OCI-LY1 (cell line): ENCODE results near the gene VPS37C.

Experiments used
- EZH2 ChIP-seq: fragments of 200-600 bp; sonication (generic), shearing (Covaris generic); IDR thresholded peaks from 2 replicates; pipeline ENCODE4 v1.8.0; 2017; ENCODE audit warnings: borderline replicate concordance, mixed run types, mild to moderate bottlenecking, antibody characterized with exemption, low read length, moderate library complexity, mixed read lengths
- TF ChIP-seq, protein P1 (sequence below): fragments of 200-600 bp; sonication (generic), shearing (Covaris generic); IDR thresholded peaks from 2 replicates; pipeline ENCODE4 v1.5.1; 2017; ENCODE audit warnings: mild to moderate bottlenecking, antibody characterized with exemption, low read length, moderate library complexity, mixed read lengths

DNA sequence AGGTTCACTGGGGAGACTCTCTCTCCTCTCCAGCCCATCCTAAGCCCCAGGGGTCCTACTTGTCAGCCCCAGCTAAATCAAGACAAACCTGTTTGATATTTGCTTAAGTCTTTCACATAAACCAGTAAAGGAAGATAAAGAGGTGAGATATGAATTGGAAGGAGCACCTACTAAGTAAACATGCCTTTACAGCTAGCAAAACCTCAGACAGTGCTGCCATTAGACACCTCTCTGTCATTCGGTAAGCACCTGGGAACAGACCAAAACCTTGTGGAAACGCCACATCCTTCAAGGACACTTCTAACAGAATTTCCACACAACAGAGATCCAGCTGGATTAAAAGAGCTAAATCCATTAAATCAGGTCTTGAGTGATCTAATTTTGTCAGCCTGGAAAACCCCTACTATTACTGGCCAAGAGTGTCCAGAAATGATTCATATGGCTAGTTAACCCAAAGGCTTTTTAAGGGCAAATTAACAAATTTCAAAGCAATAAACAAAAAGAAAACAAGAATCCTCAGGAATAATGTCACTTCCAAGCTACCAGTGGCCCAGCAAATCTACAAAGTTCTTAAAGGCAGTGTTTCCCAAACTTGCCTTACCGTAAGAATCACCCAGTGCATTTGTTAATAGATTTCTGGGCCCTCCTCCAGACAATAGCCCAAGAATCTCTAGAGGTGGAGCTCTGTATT is 2.4 kb downstream of the VPS37C start:
- TF ChIP-seq, protein P1, sequence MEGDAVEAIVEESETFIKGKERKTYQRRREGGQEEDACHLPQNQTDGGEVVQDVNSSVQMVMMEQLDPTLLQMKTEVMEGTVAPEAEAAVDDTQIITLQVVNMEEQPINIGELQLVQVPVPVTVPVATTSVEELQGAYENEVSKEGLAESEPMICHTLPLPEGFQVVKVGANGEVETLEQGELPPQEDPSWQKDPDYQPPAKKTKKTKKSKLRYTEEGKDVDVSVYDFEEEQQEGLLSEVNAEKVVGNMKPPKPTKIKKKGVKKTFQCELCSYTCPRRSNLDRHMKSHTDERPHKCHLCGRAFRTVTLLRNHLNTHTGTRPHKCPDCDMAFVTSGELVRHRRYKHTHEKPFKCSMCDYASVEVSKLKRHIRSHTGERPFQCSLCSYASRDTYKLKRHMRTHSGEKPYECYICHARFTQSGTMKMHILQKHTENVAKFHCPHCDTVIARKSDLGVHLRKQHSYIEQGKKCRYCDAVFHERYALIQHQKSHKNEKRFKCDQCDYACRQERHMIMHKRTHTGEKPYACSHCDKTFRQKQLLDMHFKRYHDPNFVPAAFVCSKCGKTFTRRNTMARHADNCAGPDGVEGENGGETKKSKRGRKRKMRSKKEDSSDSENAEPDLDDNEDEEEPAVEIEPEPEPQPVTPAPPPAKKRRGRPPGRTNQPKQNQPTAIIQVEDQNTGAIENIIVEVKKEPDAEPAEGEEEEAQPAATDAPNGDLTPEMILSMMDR = no peak
- TF ChIP-seq EZH2 = no peak
